Mesothelial cell of epicardium (in vitro differentiated cells): Measurements from ENCODE around the gene E2F2. TPM values are rescaled to one million over a fixed set of nuclear protein-coding genes. Genes with fewer than 3 reads are reported as not detected.
"Not testable (repeated sequence)": the region's sequence is repeated elsewhere in the genome, so short reads cannot be mapped to it uniquely, and the experiment has no call there.

ENCODE experiments used
- DNase-seq, 2 experiments: peaks; one replicate each; pipeline ENCODE4 v3.0.0; 2021; ENCODE audit warnings: low spot score in 2 of 2; ENCODE audit not compliant: unreplicated experiment in 2 of 2
- H3K27ac Mint-ChIP-seq: 2 replicates; pipeline ENCODE4 v1.8.0; 2021; ENCODE audit warnings: mixed read lengths
- H3K27me3 Mint-ChIP-seq: 2 replicates; pipeline ENCODE4 v1.8.0; 2021; ENCODE audit warnings: low read depth, mixed read lengths
- H3K36me3 Mint-ChIP-seq: 2 replicates; pipeline ENCODE4 v1.8.0; 2021; ENCODE audit warnings: mixed read lengths
- H3K4me1 Mint-ChIP-seq: 2 replicates; pipeline ENCODE4 v1.8.0; 2021; ENCODE audit warnings: mixed read lengths
- H3K4me3 Mint-ChIP-seq: 2 replicates; pipeline ENCODE4 v1.8.0; 2021; ENCODE audit warnings: mild to moderate bottlenecking, moderate library complexity, mixed read lengths
- H3K9me3 Mint-ChIP-seq: 2 replicates; pipeline ENCODE4 v1.8.0; 2021; ENCODE audit warnings: mixed read lengths
- CTCF ChIP-seq: fragments of 200-600 bp; sonication (generic); IDR thresholded peaks from one replicate; pipeline ENCODE4 v1.5.0; 2021; ENCODE audit warnings: antibody characterized with exemption; ENCODE audit not compliant: unreplicated experiment
- total RNA-seq: library from RNA; stranded (reverse); gene quantifications from 3 replicates; pipeline ENCODE4 v1.2.1, GENCODE V29; 2021

The E2F2 gene
- total RNA-seq, 1 donor from 2014 or later, result 4.8 TPM

GRCh38 chr1:23502951-23503350, 28.1 kb downstream of the E2F2 start:
- no peaks in the 10 kb centered on the region for H3K27me3 Mint-ChIP-seq
- no peak for DNase-seq
- no peak for TF ChIP-seq CTCF
- H3K27ac Mint-ChIP-seq, result no peak overlapping the region
- no peak overlapping the region for H3K4me3 Mint-ChIP-seq
- no peaks in the 10 kb centered on the region for H3K36me3 Mint-ChIP-seq
- H3K9me3 Mint-ChIP-seq, result no peaks in the 10 kb centered on the region
- H3K4me1 Mint-ChIP-seq, result no peaks in the 10 kb centered on the region

GRCh38 chr1:23500466-23500865, 30.6 kb downstream of the E2F2 start:
- no peak for TF ChIP-seq CTCF
- Mint-ChIP-seq H3K4me1 (no peaks in the 10 kb centered on the region), H3K27me3 (no peaks in the 10 kb centered on the region), H3K9me3 (no peaks in the 10 kb centered on the region), H3K4me3 (no peak overlapping the region), H3K36me3 (no peaks in the 10 kb centered on the region), H3K27ac (no peak overlapping the region)
- DNase-seq, result no peak

GRCh38 chr1:23497777-23498439, 33.1 kb downstream of the E2F2 start:
- H3K4me3 Mint-ChIP-seq, result no peak overlapping the region
- no peak for DNase-seq
- H3K27me3 Mint-ChIP-seq, result no peaks in the 10 kb centered on the region
- no peak for TF ChIP-seq CTCF
- H3K9me3 Mint-ChIP-seq, result no peaks in the 10 kb centered on the region
- H3K4me1 Mint-ChIP-seq, result no peaks in the 10 kb centered on the region
- H3K36me3 Mint-ChIP-seq, result no peaks in the 10 kb centered on the region
- no peak overlapping the region for H3K27ac Mint-ChIP-seq

- DNase-seq, result no peak
- TF ChIP-seq CTCF, result no peak
- no peaks in the 10 kb centered on the region for H3K9me3 Mint-ChIP-seq
- H3K4me3 Mint-ChIP-seq, result no peak overlapping the region
- no peak overlapping the region for H3K27ac Mint-ChIP-seq
- no peaks in the 10 kb centered on the region for H3K27me3 Mint-ChIP-seq
- no peaks in the 10 kb centered on the region for H3K4me1 Mint-ChIP-seq
- H3K36me3 Mint-ChIP-seq, result no peaks in the 10 kb centered on the region
Measured at GRCh38 chr1:23496490-23497181, 34.4 kb downstream of the E2F2 start.

- not testable (repeated sequence) for H3K27ac Mint-ChIP-seq, H3K4me1 Mint-ChIP-seq, H3K36me3 Mint-ChIP-seq, H3K27me3 Mint-ChIP-seq, DNase-seq, H3K4me3 Mint-ChIP-seq, H3K9me3 Mint-ChIP-seq
Measured at GRCh38 chr1:23494836-23495235, 36.2 kb downstream of the E2F2 start.

GRCh38 chr1:23492776-23493175, 38.3 kb downstream of the E2F2 start:
- not testable (repeated sequence) for H3K9me3 Mint-ChIP-seq, H3K36me3 Mint-ChIP-seq, H3K27ac Mint-ChIP-seq, H3K4me1 Mint-ChIP-seq, H3K27me3 Mint-ChIP-seq, DNase-seq, H3K4me3 Mint-ChIP-seq
